Parathyroid adenoma (tissue), 2 donors: ENCODE data around the gene ACSM4.
"Not testable (repeated sequence)": the region's sequence is repeated elsewhere in the genome, so short reads cannot be mapped to it uniquely, and the experiment has no call there.

ENCODE experiments used
- H2AFZ ChIP-seq: fragments of 300-600 bp; sonication (generic); one replicate; pipeline ENCODE4 v1.7.0; 2017; ENCODE audit warnings: antibody characterized with exemption, mild to moderate bottlenecking
- H3K27ac ChIP-seq: fragments of 300-600 bp; sonication (generic); one replicate; pipeline ENCODE4 v1.7.0; 2017
- H3K27me3 ChIP-seq: fragments of 300-600 bp; sonication (generic); one replicate; pipeline ENCODE4 v1.7.0; 2017; ENCODE audit warnings: low read length; ENCODE audit not compliant: control insufficient read depth, insufficient read depth
- H3K36me3 ChIP-seq: fragments of 300-600 bp; sonication (generic); one replicate; pipeline ENCODE4 v1.7.0; 2017; ENCODE audit warnings: low read length; ENCODE audit not compliant: control insufficient read depth, insufficient read depth
- H3K4me1 ChIP-seq: fragments of 300-600 bp; sonication (generic); one replicate; pipeline ENCODE4 v1.7.0; 2017; ENCODE audit warnings: control low read depth
- H3K4me2 ChIP-seq: fragments of 300-600 bp; sonication (generic); one replicate; pipeline ENCODE4 v1.7.0; 2017; ENCODE audit warnings: low read length
- H3K4me3 ChIP-seq: fragments of 300-600 bp; sonication (generic); one replicate; pipeline ENCODE4 v1.7.0; 2017; ENCODE audit warnings: low read depth, low read length
- H3K79me2 ChIP-seq: fragments of 300-600 bp; sonication (generic); one replicate; pipeline ENCODE4 v1.7.0; 2017; ENCODE audit warnings: control low read depth
- H3K9ac ChIP-seq: fragments of 300-600 bp; sonication (generic); one replicate; pipeline ENCODE4 v1.7.0; 2017; ENCODE audit warnings: mild to moderate bottlenecking
- H3K9me3 ChIP-seq: fragments of 300-600 bp; sonication (generic); one replicate; pipeline ENCODE4 v1.7.0; 2017; ENCODE audit warnings: low read length; ENCODE audit not compliant: control insufficient read depth
- CTCF ChIP-seq: fragments of 300-600 bp; sonication (generic); IDR thresholded peaks from one replicate; pipeline ENCODE4 v1.7.0; 2017; ENCODE audit warnings: antibody characterized with exemption, mild to moderate bottlenecking
- donor health status: primary hyperparathyroidism.

Gene ACSM4

GRCh38 chr12:7271893-7272514, 31.9 kb upstream of the ACSM4 start:
- TF ChIP-seq CTCF, result no peak
- Histone ChIP-seq H2AFZ (no peak overlapping the region), H3K27ac (no peak overlapping the region), H3K9me3 (no peaks in the 10 kb centered on the region), H3K36me3 (no peaks in the 10 kb centered on the region), H3K4me2 (no peak overlapping the region), H3K4me3 (no peak overlapping the region), H3K9ac (no peak overlapping the region), H3K27me3 (no peaks in the 10 kb centered on the region), H3K79me2 (no peaks in the 10 kb centered on the region), H3K4me1 (no peaks in the 10 kb centered on the region)

GRCh38 chr12:7275482-7275881, 28.4 kb upstream of the ACSM4 start:
- not testable (repeated sequence) for H3K79me2 ChIP-seq, H3K9me3 ChIP-seq, H3K27me3 ChIP-seq, H3K27ac ChIP-seq, H3K4me3 ChIP-seq, H3K36me3 ChIP-seq, H3K4me2 ChIP-seq, H2AFZ ChIP-seq, H3K9ac ChIP-seq, H3K4me1 ChIP-seq

- Histone ChIP-seq H3K4me1 (no peaks in the 10 kb centered on the region), H3K36me3 (no peaks in the 10 kb centered on the region), H3K9ac (no peak overlapping the region), H3K27ac (no peak overlapping the region), H3K27me3 (no peaks in the 10 kb centered on the region), H3K9me3 (no peaks in the 10 kb centered on the region), H2AFZ (no peak overlapping the region), H3K79me2 (no peaks in the 10 kb centered on the region), H3K4me2 (no peak overlapping the region), H3K4me3 (no peak overlapping the region)
- TF ChIP-seq CTCF, result no peak
Observed at GRCh38 chr12:7282844-7283243, 21.0 kb upstream of the ACSM4 start.

- Histone ChIP-seq H2AFZ (no peak overlapping the region), H3K4me1 (no peaks in the 10 kb centered on the region), H3K79me2 (no peaks in the 10 kb centered on the region), H3K9ac (no peak overlapping the region), H3K27ac (no peak overlapping the region), H3K36me3 (no peaks in the 10 kb centered on the region), H3K4me2 (no peak overlapping the region), H3K4me3 (no peak overlapping the region), H3K27me3 (no peaks in the 10 kb centered on the region), H3K9me3 (no peaks in the 10 kb centered on the region)
- no peak for TF ChIP-seq CTCF
Observed at GRCh38 chr12:7289743-7290142, 14.1 kb upstream of the ACSM4 start.

- H3K4me3 ChIP-seq, H3K79me2 ChIP-seq, H2AFZ ChIP-seq, H3K27ac ChIP-seq, H3K27me3 ChIP-seq, H3K9ac ChIP-seq, H3K36me3 ChIP-seq, H3K9me3 ChIP-seq, H3K4me2 ChIP-seq, H3K4me1 ChIP-seq: not testable (repeated sequence)
Observed at GRCh38 chr12:7290588-7290987, 13.3 kb upstream of the ACSM4 start.

- TF ChIP-seq CTCF, result no peak
- Histone ChIP-seq H3K4me1 (no peaks in the 10 kb centered on the region), H2AFZ (no peak overlapping the region), H3K4me3 (no peak overlapping the region), H3K27ac (no peak overlapping the region), H3K9ac (no peak overlapping the region), H3K9me3 (no peaks in the 10 kb centered on the region), H3K79me2 (no peaks in the 10 kb centered on the region), H3K36me3 (no peaks in the 10 kb centered on the region), H3K27me3 (no peaks in the 10 kb centered on the region), H3K4me2 (no peak overlapping the region)
Observed at GRCh38 chr12:7292300-7292699, 11.6 kb upstream of the ACSM4 start.
